ENCODE measurements around the gene G3BP2. TPM values are rescaled to one million over a fixed set of nuclear protein-coding genes. Genes with fewer than 3 reads are reported as not detected.
A peak's percentile ranks its signal among the peaks of the same experiment; 100 is the strongest.

Gene G3BP2
- total RNA-seq, 2 donors from 2014 or later, result 165 to 183 TPM

- H3K27ac ChIP-seq, result peak within 1 kb of the TSS; percentile 64
- no peaks in the 10 kb centered on the region for H3K9me3 ChIP-seq
- H3K27me3 ChIP-seq, result no peaks in the 10 kb centered on the region
- DNase-seq, result peak; percentile 97
- no peak for TF ChIP-seq CTCF (IDR thresholded peaks at IDR 0.05)
- H3K4me3 ChIP-seq, result peak within 1 kb of the TSS; percentile 49
- no peaks in the 10 kb centered on the region for H3K4me1 ChIP-seq
- intact Hi-C loops (cut with DNase I), result no loop called here
- no peaks in the 10 kb centered on the region for H3K36me3 ChIP-seq
- peak within 1 kb of the TSS; percentile 71 to 72 for H3K9ac ChIP-seq (ENCODE audit: low read depth in 2 of 2, low read length in 2 of 2)
Observed at GRCh38 chr4:75630174-75630936, 42.9 kb downstream of the G3BP2 start, which contains the start of gene CDKL2. CDKL2 (minus strand) TSS chr4:75630528; CDS start chr4:75625988, 4,540 bp downstream.

DNA sequence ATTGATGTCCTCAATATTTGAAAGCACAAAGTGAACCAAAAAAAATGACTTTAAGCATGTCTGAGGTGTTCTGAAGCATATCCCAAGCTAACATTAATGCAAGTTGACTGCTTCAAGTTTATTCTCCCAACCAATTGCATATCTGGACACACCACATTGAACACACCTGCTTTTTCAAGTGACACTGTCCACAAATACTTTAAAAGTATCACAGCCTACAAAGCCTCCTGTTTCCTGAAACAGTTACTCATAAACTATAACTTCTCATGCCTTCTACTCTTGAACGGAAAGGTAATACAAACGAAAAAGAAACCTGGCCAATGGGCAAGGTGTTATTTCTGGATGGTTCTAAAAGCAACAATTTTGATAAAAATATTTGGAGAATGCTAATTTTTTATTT, 44.0 kb downstream of the G3BP2 start:
- no peak for TF ChIP-seq CTCF (IDR thresholded peaks at IDR 0.05)
- no peak overlapping the region for H3K27ac ChIP-seq
- no peaks in the 10 kb centered on the region for H3K4me1 ChIP-seq
- no peak overlapping the region for H3K9ac ChIP-seq (ENCODE audit: low read depth in 2 of 2, low read length in 2 of 2)
- peak overlapping the region; percentile 49 for H3K4me3 ChIP-seq
- intact Hi-C loops (cut with DNase I), result no loop called here
- no peak for DNase-seq
- H3K36me3 ChIP-seq, result no peaks in the 10 kb centered on the region
- H3K9me3 ChIP-seq, result no peaks in the 10 kb centered on the region
- no peaks in the 10 kb centered on the region for H3K27me3 ChIP-seq

- no peak overlapping the region for H3K27ac ChIP-seq
- no peaks in the 10 kb centered on the region for H3K4me1 ChIP-seq
- H3K9ac ChIP-seq (ENCODE audit: low read depth in 2 of 2, low read length in 2 of 2), result no peak overlapping the region
- no peak for TF ChIP-seq CTCF (IDR thresholded peaks at IDR 0.05)
- no peaks in the 10 kb centered on the region for H3K9me3 ChIP-seq
- H3K27me3 ChIP-seq, result no peaks in the 10 kb centered on the region
- H3K36me3 ChIP-seq, result no peaks in the 10 kb centered on the region
- intact Hi-C loops (cut with DNase I), result no loop called here
- no peak for DNase-seq
- H3K4me3 ChIP-seq, result no peak overlapping the region
Observed at GRCh38 chr4:75623026-75623425, 50.2 kb downstream of the G3BP2 start.

DNA sequence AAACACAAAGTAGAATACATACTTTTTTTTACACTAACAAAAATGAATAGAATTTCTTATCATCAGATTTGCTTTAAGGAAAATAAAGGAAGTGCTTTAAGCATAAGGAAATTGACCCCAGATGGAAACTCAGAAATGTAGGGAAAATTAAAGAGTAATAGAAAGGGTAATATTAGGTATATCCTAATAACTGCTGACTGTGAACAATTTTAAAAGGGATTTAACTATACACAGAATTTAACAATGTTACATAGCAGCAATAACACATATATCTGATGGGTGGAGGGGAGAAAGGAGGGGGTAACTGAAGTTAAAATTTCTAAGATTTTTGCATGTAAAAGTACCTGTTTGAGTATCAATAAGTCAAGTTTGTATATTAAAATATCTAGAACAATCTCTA, 51.5 kb downstream of the G3BP2 start:
- DNase-seq, result no peak
- no peak overlapping the region for H3K27ac ChIP-seq
- no peaks in the 10 kb centered on the region for H3K36me3 ChIP-seq
- TF ChIP-seq CTCF (IDR thresholded peaks at IDR 0.05), result no peak
- H3K4me3 ChIP-seq, result no peak overlapping the region
- intact Hi-C loops (cut with DNase I), result no loop called here
- no peaks in the 10 kb centered on the region for H3K4me1 ChIP-seq
- no peaks in the 10 kb centered on the region for H3K9me3 ChIP-seq
- no peak overlapping the region for H3K9ac ChIP-seq (ENCODE audit: low read depth in 2 of 2, low read length in 2 of 2)
- H3K27me3 ChIP-seq, result no peaks in the 10 kb centered on the region

GRCh38 chr4:75612306-75612705, 60.9 kb downstream of the G3BP2 start:
- no peaks in the 10 kb centered on the region for H3K27me3 ChIP-seq
- no peak for TF ChIP-seq CTCF (IDR thresholded peaks at IDR 0.05)
- intact Hi-C loops (cut with DNase I), result no loop called here
- no peak overlapping the region for H3K4me3 ChIP-seq
- no peak for DNase-seq
- H3K9ac ChIP-seq (ENCODE audit: low read depth in 2 of 2, low read length in 2 of 2), result no peak overlapping the region
- H3K27ac ChIP-seq, result no peak overlapping the region
- H3K4me1 ChIP-seq, result no peaks in the 10 kb centered on the region
- H3K9me3 ChIP-seq, result no peaks in the 10 kb centered on the region
- H3K36me3 ChIP-seq, result no peaks in the 10 kb centered on the region

Measured in colonic mucosa (tissue), 4 donors.